ENCODE results near the gene BSPRY. TPM values are rescaled to one million over a fixed set of nuclear protein-coding genes. Genes with fewer than 3 reads are reported as not detected.

BSPRY gene
- total RNA-seq, 1 experiment from 2014 or later: 22.6 TPM

GRCh38 chr9:113348437-113348836 is 904 bp upstream of the BSPRY start:
- Histone ChIP-seq H3K9me3 (ENCODE audit: low read length) (no peaks in the 10 kb centered on the region), H2AFZ (ENCODE audit: low read length) (no peak overlapping the region), H3K27ac (ENCODE audit: low read length) (no peak overlapping the region), H3F3A (ENCODE audit: low read length, unreplicated experiment) (no peaks in the 10 kb centered on the region), H3K36me3 (ENCODE audit: low read depth, low read length) (no peaks in the 10 kb centered on the region), H3K9me2 (replicated peaks; ENCODE audit: low read length) (no peaks in the 10 kb centered on the region), H4K20me1 (ENCODE audit: low read length) (no peaks in the 10 kb centered on the region), H3K9ac (ENCODE audit: low read length) (no peak overlapping the region), H3K4me1 (ENCODE audit: insufficient read depth, low read length) (peaks cover 31% of the 10 kb centered on the region), H3K4me2 (ENCODE audit: low read length) (no peak overlapping the region), H3K79me2 (ENCODE audit: low read length) (peaks cover 17% of the 10 kb centered on the region), H3K4me3 (ENCODE audit: low read length) (no peak overlapping the region), H3K27me3 (ENCODE audit: low read length) (no peaks in the 10 kb centered on the region)
- TF ChIP-seq EZH2 (IDR thresholded peaks at IDR 0.05; ENCODE audit: low read length, unreplicated experiment): no peak
- TF ChIP-seq CTCF (conservative IDR thresholded peaks at IDR 0.05; ENCODE audit: low read depth, low read length): no peak
- TF ChIP-seq EZH2phosphoT487 (IDR thresholded peaks at IDR 0.05; ENCODE audit: borderline replicate concordance, low read length): no peak
- CTCF ChIA-PET: no interaction called here
- no peak for ATAC-seq
- no peak for DNase-seq
- POLR2A ChIA-PET (ENCODE audit: unreplicated experiment): no interaction called here
- BruUV-seq (replicated peaks): no TSS peak
- intact Hi-C loops (cut with micrococcal nuclease): no loop called here

- intact Hi-C loops (cut with micrococcal nuclease): no loop called here
- Histone ChIP-seq H2AFZ (ENCODE audit: low read length) (peak overlapping the region; percentile 80), H3K4me3 (ENCODE audit: low read length) (peak overlapping the region; percentile 77), H3K27ac (ENCODE audit: low read length) (no peak overlapping the region), H3K4me1 (ENCODE audit: insufficient read depth, low read length) (peaks cover 31% of the 10 kb centered on the region), H3F3A (ENCODE audit: low read length, unreplicated experiment) (no peaks in the 10 kb centered on the region), H3K79me2 (ENCODE audit: low read length) (peaks cover 17% of the 10 kb centered on the region), H3K9me2 (replicated peaks; ENCODE audit: low read length) (no peaks in the 10 kb centered on the region), H4K20me1 (ENCODE audit: low read length) (no peaks in the 10 kb centered on the region), H3K27me3 (ENCODE audit: low read length) (no peaks in the 10 kb centered on the region), H3K36me3 (ENCODE audit: low read depth, low read length) (no peaks in the 10 kb centered on the region), H3K4me2 (ENCODE audit: low read length) (peak overlapping the region; percentile 88), H3K9ac (ENCODE audit: low read length) (no peak overlapping the region), H3K9me3 (ENCODE audit: low read length) (no peaks in the 10 kb centered on the region)
- TF ChIP-seq EZH2 (IDR thresholded peaks at IDR 0.05; ENCODE audit: low read length, unreplicated experiment) (no peak), CTCF (conservative IDR thresholded peaks at IDR 0.05; ENCODE audit: low read depth, low read length) (no peak), EZH2phosphoT487 (IDR thresholded peaks at IDR 0.05; ENCODE audit: borderline replicate concordance, low read length) (no peak)
- POLR2A ChIA-PET (ENCODE audit: unreplicated experiment): interaction anchor here (0.6 kb wide), 1 partner anchor 27 kb away, joined by 14 read pairs; no protein-coding TSS in a partner anchor
- CTCF ChIA-PET: no interaction called here
- BruUV-seq (replicated peaks): no TSS peak
- ATAC-seq (no peak), DNase-seq (no peak)
These were observed 286 bp upstream of the BSPRY start for GRCh38 chr9:113349066-113349444.

- H3K4me3 ChIP-seq (ENCODE audit: low read length): peak overlapping the region; percentile 77
- peak overlapping the region; percentile 75; the same call in 1 of the 2 replicates for H2AFZ ChIP-seq (ENCODE audit: low read length)
- no peak for TF ChIP-seq CTCF (conservative IDR thresholded peaks at IDR 0.05; ENCODE audit: low read depth, low read length)
- TF ChIP-seq EZH2phosphoT487 (IDR thresholded peaks at IDR 0.05; ENCODE audit: borderline replicate concordance, low read length): no peak
- TF ChIP-seq EZH2 (IDR thresholded peaks at IDR 0.05; ENCODE audit: low read length, unreplicated experiment): no peak
- CTCF ChIA-PET: interaction anchor here (0.6 kb wide), 1 partner anchor 11 kb away, joined by 4 read pairs; no protein-coding TSS in a partner anchor
- intact Hi-C loops (cut with micrococcal nuclease): no loop called here
- H3K9ac ChIP-seq (ENCODE audit: low read length): peak overlapping the region; percentile 37; the same call in 1 of the 2 replicates
- no peak overlapping the region for H3K27ac ChIP-seq (ENCODE audit: low read length)
- H3K79me2 ChIP-seq (ENCODE audit: low read length): peaks cover 17% of the 10 kb centered on the region
- no peak for ATAC-seq
- no peaks in the 10 kb centered on the region for H3K27me3 ChIP-seq (ENCODE audit: low read length)
- no peaks in the 10 kb centered on the region for H3K36me3 ChIP-seq (ENCODE audit: low read depth, low read length)
- DNase-seq: no peak
- H3K9me3 ChIP-seq (ENCODE audit: low read length): no peaks in the 10 kb centered on the region
- peak overlapping the region; percentile 88 for H3K4me2 ChIP-seq (ENCODE audit: low read length)
- H3K9me2 ChIP-seq (replicated peaks; ENCODE audit: low read length): no peaks in the 10 kb centered on the region
- H3K4me1 ChIP-seq (ENCODE audit: insufficient read depth, low read length): peaks cover 31% of the 10 kb centered on the region
- TSS peak; percentile 24 for BruUV-seq (replicated peaks)
- no peaks in the 10 kb centered on the region for H4K20me1 ChIP-seq (ENCODE audit: low read length)
- POLR2A ChIA-PET (ENCODE audit: unreplicated experiment): no interaction called here
- H3F3A ChIP-seq (ENCODE audit: low read length, unreplicated experiment): no peaks in the 10 kb centered on the region
These were observed 843 bp downstream of the BSPRY start for GRCh38 chr9:113350107-113350661.
